Activated effector memory CD4-positive, alpha-beta T cell treated with Interleukin-2 at 50 U/mL for 16 hours (primary cell): ENCODE results near the gene PPP1R15B.

ENCODE experiments used
- DNase-seq: peaks from one replicate; pipeline ENCODE4 v3.0.0-alpha.2; 2020

Gene PPP1R15B

GRCh38 chr1:204396015-204396583 is 15.5 kb downstream of the PPP1R15B start:
- DNase-seq = no peak

DNA sequence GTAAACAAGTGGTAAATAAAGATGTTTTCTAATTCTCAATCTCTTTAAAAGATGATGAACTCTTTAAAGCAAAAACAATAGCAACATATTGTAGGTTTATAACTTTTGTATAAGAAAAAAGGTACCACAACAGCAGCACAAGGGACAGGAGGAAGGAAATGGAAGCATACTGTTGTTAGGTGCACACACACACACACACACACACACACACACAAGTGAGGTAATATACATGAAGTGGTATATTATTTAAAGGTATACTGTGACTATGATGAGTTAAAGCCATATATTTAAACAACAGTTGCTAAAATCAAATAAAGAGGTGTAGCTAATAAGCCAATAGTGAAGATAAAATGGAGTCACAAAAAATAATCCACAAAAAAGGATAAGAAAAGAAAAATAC is 20.0 kb downstream of the PPP1R15B start:
- DNase-seq = no peak

GRCh38 chr1:204390751-204391466 is 20.7 kb downstream of the PPP1R15B start:
- DNase-seq = no peak

DNA sequence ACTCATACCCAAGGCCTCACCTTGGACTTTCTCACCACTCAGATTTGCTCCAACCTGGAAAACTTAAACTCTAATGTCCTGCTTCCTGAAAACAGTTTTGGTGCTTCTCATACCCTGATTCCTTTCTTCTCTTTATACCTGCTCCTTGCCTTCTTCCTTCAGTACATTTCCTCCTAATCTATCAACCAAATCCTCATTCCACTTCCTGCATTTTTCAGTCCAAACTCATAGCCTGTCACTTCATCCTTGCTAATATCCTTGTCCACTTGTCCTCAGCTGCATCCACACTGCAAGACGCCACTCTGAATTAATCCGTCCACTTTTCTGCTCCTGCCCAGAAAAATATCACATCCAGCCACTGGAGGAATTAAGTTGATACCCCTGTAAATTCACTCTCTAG is 25.9 kb downstream of the PPP1R15B start:
- DNase-seq = no peak

DNA sequence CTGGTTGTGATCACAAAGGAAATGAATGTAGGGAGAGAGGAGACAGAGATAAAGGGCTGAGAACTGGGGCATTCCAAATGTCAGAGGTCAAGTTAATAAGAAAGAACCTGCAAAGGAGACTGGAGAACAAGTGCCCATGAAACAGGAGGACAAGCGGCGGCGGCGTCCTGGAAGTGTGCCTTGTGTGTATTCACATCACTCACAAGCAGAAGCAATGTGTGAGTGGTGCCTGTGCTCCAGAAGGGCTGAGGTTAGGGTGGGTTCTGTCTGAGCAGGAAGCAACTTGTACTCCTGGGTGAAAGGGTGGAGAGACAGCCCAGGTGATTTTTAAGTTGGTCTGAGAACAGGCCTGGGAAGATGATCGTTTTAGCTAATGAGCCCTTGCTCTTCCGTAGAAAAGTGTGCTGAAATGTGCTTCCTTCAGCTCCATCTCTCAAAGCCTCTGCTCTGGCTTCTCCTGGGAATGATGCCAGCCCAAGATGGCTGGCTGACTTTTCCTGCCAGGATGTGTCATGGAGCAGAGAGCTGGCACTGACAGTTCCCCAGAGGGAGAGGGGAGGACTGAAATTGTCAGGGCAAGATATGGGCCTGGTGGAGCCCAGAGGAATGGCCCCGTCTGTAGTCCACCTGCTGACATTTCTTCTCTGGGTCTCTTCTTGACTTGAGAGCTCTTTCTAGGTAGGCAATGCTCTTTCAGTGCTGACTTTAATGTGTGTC is 26.8 kb downstream of the PPP1R15B start:
- DNase-seq = no peak

- DNase-seq = no peak
These were observed 28.3 kb downstream of the PPP1R15B start for GRCh38 chr1:204383163-204383904.

DNA sequence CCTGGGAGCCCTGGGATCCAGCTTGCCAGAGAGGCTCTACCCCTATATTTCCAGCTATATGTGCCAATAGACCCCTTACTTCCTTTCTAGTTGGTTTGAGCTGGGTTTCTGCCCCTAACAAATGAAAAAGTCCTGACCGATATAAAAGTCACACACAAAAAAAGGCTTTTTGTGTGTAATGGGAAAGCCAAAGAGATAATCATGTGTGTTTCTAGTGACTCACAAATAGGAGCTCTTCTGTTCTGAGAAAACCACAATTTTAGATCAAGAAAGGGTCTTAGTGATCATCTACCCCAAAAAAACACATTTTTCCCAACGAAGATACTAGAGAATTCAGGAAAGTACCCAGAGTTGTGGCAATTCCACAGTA is 28.9 kb downstream of the PPP1R15B start:
- no peak for DNase-seq

GRCh38 chr1:204380293-204380831 is 31.3 kb downstream of the PPP1R15B start:
- no peak for DNase-seq

DNA sequence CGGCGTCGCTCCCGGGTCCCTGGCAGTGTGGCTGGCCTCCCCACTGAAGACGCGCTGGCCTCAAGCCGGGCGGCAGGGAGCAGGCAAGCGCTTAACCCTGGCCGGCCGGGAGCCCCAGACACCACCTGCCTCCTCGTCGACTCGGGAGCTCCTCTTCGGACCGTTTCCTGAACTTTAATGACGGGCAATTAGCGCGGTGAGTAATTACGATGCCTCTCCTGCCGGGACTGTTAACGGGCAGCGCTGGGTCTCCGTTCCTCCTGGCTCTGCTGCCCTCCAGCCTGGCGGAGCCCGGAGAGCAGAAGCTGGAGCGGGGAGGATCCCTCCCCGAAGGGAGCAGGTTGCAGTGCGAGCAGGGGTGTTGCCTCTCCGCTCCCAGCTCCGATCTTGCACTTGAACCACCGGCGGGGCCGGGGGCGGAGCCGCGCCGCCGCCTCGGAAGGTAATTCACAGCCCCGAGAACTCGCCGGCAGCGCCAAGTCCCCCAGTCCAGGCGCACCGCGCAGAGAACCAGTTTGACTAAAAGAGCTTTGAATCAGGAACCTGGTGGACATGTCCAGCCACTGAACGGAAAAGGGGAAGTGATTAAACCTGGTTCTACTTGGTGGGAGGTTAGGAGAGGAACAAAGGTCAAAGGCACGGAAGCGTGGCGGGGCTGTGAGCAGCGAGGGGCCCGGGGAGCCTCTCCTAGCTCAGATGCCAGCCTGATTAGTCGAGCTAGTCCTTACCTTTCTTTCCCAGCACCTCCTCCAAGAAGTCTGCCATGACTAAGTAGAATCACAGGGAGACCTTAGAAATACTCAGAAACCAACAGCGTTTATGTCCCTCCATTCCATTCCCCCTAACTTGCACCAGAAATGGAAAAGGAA is 33.6 kb downstream of the PPP1R15B start:
- DNase-seq = peak; percentile 39

DNA sequence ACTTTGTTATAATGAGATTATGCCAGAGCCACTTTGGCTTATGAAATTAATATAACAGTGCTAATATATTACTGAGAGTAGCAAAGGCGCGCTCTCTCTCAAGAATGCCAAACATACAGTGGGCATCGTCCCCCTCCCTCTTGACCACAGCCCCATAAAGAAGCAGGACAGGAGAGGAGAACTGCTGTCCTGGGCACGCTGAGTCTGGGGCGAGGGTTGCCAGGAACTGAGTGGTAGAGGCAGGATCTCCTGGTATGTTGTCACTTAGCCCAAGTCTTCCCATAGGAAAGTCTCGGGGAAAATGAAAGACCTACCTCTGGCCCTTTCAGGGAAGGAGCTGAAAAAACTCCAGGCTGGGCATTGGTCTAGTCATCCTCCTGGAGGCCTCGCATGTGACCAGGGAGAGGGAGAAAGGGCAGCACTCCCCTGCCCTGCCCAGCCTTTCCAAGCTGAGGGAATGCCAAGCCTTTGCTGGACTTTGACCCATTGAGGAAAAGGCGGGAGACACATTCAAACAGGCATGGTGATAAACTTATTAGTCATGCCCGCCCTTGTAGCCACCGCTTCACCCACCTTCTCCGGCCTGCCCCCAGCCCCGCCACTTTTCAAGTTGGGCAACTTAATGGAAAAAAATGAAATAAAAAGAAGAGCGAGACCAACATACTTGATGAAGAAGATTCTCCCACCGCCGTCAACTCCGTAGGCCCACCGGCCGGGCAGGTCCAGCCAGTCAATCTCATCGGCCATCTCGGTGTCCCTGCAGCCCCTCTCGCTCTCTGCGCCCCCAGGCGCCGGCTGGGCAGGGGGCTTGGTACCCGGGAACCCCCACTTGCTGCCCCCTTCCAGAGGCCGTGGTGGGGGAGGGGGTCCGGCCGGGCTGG is 34.5 kb downstream of the PPP1R15B start:
- DNase-seq = no peak

- no peak for DNase-seq
These were observed 35.2 kb downstream of the PPP1R15B start for GRCh38 chr1:204376465-204376864.

DNA sequence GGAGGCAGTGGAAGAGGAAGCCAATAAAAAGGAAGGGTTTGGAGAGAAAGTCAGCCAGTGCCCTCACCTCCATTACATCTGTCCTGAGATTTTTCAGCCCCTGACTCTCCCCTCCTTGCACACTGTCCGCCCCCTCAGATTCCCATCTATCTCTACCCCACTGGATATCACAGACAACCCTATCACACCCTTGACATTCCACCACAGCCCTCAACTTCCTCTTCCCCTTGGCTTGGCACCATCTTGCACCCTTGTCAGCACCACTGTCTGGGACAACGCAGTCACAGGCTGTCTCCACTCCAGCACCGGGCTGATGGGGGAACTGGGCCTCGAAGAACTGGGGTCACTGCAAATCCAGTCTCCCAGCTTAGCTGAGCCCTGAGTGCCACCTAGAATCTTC is 37.7 kb downstream of the PPP1R15B start:
- no peak for DNase-seq

DNA sequence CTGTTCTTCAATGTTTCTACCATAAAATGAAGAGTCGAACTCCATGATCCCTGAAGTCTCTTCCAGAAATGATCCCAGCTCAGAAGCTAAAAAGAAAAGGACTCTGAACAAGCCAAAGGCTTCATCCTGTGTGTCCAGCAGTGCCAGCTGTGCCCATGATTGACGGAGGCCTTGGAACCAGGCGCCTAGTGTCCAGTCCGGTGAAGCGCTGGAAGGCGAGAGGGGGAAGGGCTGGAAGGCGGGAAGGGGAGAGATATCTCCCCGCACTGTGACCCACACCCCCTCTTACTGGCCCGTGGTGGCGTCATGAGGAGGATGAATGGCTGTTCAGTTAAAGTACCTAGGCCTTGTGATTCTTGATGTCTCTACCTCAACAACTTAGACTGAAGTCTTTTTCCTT is 41.4 kb downstream of the PPP1R15B start:
- DNase-seq = no peak

GRCh38 chr1:204368996-204369726 is 42.5 kb downstream of the PPP1R15B start:
- no peak for DNase-seq

DNA sequence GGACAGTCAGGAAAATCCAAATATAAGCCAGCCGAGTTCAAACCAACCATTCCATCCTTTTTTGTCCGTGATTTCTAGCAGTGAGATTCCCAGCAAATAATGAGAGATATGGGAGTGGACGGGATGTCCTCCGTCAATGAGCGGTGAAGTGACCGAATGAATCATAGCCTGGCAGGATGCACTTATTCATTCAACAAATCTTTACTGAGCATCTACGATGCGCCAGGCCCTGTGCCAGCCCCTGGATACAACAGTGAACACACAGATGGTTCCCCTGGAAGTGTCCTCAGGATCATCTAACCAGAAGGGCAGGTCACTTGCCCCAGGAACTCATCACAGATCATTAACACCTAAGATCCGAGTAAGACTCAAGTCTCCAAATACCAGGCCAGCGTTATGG is 43.7 kb downstream of the PPP1R15B start:
- no peak for DNase-seq

DNA sequence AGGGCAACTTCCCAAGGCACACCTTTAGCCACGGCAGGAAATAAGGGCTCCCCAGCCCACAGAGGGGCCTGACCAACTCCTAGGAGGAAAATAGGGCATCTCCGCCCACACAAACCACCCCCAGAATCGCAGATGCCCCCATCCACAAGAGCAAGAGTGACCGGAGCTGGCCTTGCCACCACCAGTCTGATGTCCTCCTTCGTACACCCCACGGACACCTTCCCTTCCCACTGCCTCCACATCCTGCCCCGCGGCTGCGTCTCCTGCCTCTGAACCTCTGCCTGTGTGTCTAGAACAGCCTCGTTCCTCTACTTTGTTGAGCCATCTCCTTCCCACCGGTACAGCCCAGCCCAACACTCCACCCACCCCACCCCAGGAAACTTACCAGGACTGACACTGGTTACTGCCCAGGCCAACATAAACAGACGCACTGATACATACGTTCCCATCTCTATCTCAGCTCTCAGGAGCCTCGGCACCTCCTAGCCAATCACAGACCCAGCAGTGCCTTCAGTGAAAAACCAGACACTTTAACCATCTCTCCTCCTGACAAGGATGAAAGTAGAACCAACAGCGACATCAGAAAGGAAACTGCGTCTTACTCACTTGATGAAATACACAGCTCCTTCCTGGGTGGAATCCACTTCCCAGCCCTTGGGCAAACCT is 44.3 kb downstream of the PPP1R15B start:
- no peak for DNase-seq

DNA sequence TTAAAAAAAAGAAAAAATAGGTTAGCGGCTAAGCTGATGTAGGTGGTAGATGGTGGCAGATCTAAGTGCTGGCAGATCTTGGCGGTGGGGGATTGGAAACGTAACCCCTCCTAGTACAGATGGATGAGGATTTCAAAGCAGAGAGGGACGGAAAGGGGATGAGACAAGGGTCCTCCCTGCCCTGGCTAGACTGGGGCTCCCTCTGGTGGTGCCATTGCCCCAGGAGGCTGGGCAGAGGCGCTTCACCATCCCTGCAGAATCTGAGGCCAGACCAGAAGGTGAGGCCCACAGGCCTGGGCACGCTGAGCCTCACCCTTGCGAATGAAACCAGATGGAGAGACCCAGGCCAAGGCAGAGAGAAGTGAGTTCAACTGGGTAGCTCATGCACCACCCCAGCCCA is 44.9 kb downstream of the PPP1R15B start:
- DNase-seq = no peak

DNA sequence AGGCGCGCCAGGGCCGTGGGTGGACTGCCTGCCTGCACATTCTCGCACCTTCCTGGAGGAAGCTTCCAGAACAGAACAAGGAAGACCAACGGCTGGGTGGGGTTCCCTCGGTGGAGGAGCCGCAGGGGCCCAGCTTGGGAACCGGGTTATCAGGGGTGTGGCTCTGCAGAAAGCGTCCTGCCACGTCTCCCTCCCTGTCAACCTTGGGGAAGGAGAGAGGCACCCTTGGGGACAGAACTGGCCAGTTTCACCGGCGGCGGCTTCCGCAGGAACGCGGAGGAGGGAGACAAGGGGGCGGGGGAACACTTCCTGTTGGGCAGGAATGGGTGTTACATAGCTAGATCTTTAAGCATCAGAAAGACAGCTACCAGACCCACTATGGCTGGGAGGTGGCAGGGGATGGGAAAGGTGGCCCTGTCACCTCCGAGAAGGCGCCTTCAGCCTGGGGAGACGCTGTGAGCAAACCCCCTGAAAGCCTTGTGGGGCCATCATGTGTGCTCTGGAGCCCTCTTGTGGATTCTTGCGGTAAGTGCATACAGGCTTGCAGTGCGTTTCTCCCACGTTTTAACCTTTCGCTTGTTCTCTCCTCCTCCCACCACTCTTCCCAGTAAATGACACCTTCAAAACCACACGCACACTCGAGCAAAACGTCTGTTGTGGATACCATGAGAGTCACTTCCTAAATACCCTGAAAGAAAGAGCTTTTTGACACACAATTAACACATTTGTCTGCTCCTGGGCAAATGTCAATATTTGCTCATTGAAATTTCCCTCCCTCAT is 48.1 kb downstream of the PPP1R15B start:
- DNase-seq = peak; percentile 55

DNA sequence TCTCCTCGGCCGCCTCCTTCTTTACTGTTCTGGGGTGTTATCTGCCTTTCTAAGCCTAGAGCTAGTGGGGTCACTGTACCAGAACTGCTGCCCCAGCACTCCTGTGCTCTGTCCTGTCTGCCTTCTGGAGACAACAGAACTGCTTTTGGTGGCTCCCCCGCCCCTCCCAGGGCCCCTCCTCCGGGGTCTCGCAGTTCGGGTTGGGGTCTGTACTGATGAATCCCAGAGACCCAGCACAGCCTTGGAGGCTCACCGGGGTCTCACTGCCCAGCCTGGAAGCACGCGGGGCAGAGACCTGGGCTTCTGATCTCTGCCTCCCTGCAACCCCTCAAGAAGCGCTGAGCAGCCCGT is 48.7 kb downstream of the PPP1R15B start:
- DNase-seq = no peak
